Astrocyte of the spinal cord (primary cell): ENCODE results near the gene GLRA1.
"Not testable (repeated sequence)": the region's sequence is repeated elsewhere in the genome, so short reads cannot be mapped to it uniquely, and the experiment has no call there.

Experiments used
- DNase-seq: peaks from one replicate; pipeline ENCODE4 v3.0.0; 2011; ENCODE audit warnings: low read depth, low spot score
- H3K4me3 ChIP-seq: 2 replicates; pipeline ENCODE4 v1.5.1; 2011; ENCODE audit warnings: low read depth, mild to moderate bottlenecking, low read length, moderate library complexity
- in situ Hi-C: cut with HindIII; loops from 2 replicates; pipeline ENCODE4 v1.10.0; 2017; ENCODE audit warnings: low sequenced_read_pairs
- TF ChIP-seq, protein P1 (sequence below): IDR thresholded peaks from 2 replicates; pipeline ENCODE4 v1.5.1; 2012; ENCODE audit warnings: low read depth, mild to moderate bottlenecking, low read length, inconsistent platforms

The GLRA1 gene

DNA sequence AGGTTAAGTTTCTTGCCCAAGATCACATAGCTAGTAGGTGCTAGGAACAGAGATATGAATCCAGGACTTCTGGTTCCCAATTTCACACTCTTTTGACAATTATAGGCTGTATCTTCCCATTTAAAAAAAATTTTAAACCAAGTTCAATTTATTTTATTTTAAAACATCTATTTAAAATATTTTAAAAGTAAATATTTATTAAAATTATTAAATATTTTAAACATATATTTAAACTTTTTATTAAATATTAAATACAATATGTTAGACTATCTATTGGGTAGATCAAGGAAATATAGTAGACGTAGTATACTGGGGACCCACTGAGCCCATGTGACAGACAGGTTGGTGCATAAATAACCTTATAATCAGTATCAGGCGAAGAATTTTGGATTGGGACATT, 54.8 kb downstream of the GLRA1 start:
- TF ChIP-seq, protein P1, sequence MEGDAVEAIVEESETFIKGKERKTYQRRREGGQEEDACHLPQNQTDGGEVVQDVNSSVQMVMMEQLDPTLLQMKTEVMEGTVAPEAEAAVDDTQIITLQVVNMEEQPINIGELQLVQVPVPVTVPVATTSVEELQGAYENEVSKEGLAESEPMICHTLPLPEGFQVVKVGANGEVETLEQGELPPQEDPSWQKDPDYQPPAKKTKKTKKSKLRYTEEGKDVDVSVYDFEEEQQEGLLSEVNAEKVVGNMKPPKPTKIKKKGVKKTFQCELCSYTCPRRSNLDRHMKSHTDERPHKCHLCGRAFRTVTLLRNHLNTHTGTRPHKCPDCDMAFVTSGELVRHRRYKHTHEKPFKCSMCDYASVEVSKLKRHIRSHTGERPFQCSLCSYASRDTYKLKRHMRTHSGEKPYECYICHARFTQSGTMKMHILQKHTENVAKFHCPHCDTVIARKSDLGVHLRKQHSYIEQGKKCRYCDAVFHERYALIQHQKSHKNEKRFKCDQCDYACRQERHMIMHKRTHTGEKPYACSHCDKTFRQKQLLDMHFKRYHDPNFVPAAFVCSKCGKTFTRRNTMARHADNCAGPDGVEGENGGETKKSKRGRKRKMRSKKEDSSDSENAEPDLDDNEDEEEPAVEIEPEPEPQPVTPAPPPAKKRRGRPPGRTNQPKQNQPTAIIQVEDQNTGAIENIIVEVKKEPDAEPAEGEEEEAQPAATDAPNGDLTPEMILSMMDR, result no peak
- in situ Hi-C loops, result no loop called here
- no peak for DNase-seq
- H3K4me3 ChIP-seq, result no peak overlapping the region

GRCh38 chr5:151868451-151868850, 56.2 kb downstream of the GLRA1 start:
- in situ Hi-C loops, result no loop called here
- DNase-seq, result no peak
- TF ChIP-seq, protein P1, result no peak
- H3K4me3 ChIP-seq, result no peak overlapping the region

GRCh38 chr5:151864061-151864748, 60.4 kb downstream of the GLRA1 start:
- no peak for DNase-seq
- H3K4me3 ChIP-seq, result no peak overlapping the region
- in situ Hi-C loops, result no loop called here
- TF ChIP-seq, protein P1, result no peak

DNA sequence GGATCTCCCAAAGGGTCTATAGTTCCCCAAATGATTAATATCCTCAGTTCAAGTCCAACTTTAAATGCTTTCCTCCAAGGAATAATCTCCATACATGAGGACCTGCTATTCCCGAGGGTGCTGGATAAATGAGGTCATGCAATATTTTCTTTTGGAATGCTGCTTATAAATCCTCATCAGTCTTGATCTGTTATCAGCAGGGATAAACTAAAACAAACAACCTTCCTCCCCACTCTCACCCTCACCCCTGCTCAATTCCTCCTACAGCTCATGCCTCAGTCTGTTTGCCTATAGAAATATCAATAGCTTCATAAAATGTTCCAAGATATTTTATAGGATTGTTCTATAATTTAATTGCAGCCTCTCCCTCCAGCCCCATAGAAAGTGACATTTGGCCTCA, 61.1 kb downstream of the GLRA1 start:
- in situ Hi-C loops, result no loop called here

DNA sequence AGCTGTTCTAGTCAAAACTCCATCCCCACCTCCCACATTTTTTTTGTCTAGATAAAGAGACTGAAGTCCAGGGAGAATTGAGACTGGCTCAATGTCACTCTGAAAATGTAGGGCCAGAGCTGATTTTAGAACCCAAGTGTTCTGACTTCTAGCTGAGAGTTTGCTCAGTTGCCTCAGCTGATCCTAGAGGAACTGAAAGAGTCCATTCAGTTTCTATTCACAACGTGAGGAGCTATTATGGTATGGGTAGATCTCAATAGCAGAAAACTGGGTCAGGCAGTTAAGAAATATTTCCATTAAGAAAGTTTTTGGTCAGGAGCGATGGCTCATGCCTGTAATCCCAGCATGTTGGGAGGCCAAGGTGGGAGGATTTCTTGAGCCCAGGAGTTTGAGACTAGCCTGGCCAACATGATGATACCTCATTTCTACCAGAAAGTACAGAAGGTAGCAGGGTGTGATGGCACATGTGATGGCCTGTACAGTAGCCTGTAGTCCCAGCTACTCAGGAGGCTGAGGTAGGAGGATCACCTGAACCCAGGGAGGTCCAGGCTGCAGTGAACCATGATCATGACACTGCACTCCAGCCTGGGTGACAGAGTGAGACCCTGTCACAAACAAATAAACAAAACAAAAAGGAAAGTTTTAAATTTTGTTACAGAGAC, 61.7 kb downstream of the GLRA1 start:
- no peak for DNase-seq
- TF ChIP-seq, protein P1, result no peak
- in situ Hi-C loops, result no loop called here
- no peak overlapping the region for H3K4me3 ChIP-seq

More for the DNA sequence above, 61.1 kb downstream of the GLRA1 start:
- TF ChIP-seq, protein P1, result no peak
- H3K4me3 ChIP-seq, result no peak overlapping the region
- DNase-seq, result no peak

- H3K4me3 ChIP-seq, DNase-seq, in situ Hi-C loops: not testable (repeated sequence)
Observed at GRCh38 chr5:151860867-151861266, 63.8 kb downstream of the GLRA1 start.

DNA sequence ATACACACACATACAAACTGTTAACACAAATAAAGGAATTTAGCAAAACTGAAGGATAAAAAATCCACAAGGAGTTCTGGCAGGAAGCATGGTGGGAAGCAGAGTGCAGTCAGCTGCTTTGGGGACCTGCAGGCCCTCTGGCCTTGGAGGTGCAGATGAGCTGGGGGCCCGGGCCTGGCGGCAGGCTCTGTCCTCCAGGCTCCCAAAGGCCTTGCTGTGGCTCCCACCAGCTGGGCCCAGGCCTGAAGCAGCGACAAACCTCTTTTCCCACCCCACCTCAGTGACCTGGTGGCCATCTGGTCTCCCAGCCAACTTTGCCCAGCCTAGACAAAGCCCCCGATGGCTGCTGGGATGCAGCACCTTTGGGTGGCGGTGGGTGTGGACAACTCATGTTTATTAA, 67.8 kb downstream of the GLRA1 start:
- in situ Hi-C loops, result no loop called here

More for the DNA sequence above, 67.8 kb downstream of the GLRA1 start:
- TF ChIP-seq, protein P1, result no peak
- H3K4me3 ChIP-seq, result no peak overlapping the region
- no peak for DNase-seq
